Pancreas (tissue), 10 donors: Measurements from ENCODE around the gene APBA1. TPM values are rescaled to one million over a fixed set of nuclear protein-coding genes. Genes with fewer than 3 reads are reported as not detected.
A peak's percentile ranks its signal among the peaks of the same experiment; 100 is the strongest.

Source experiments
- ATAC-seq, 4 donors: fragments of 200-7000 bp; cut with Tn5 transposase; one replicate each; pipeline versions ENCODE4 v1.8.0 to v1.9.1; 2020; ENCODE audit warnings: mild to moderate bottlenecking in 4 of 4, moderate library complexity in 4 of 4
- DNase-seq, 6 donors: peaks; one replicate each; pipeline ENCODE4 v3.0.0-alpha.2; 2020
- FAIRE-seq: peaks from 2 replicates; lab custom pipeline; 2012; peaks lifted over from hg19 to GRCh38; lab: Jason Lieb, UNC
- H3K27ac ChIP-seq, 4 donors: fragments of 200-600 bp; sonication (generic); 1 replicate in 3 of 4; 2 replicates in 1 of 4; pipeline versions ENCODE4 v1.5.0 to v1.8.0; 2020
- H3K27me3 ChIP-seq, 4 donors: fragments of 200-600 bp; one replicate each; pipeline ENCODE4 v1.8.0; 2021
- H3K36me3 ChIP-seq, 3 donors: fragments of 200-600 bp; sonication (generic) in 1 of 3; one replicate each; pipeline versions ENCODE4 v1.5.0 to v1.8.0; 2020 to 2021
- H3K4me1 ChIP-seq, 3 donors: fragments of 200-600 bp; one replicate each; pipeline ENCODE4 v1.8.0; 2021
- H3K4me3 ChIP-seq, 4 donors: fragments of 200-600 bp; sonication (generic) in 2 of 4; one replicate each; pipeline versions ENCODE4 v1.5.0 to v1.8.0; 2020 to 2021
- H3K9me3 ChIP-seq, 4 donors: fragments of 200-600 bp; one replicate each; pipeline ENCODE4 v1.8.0; 2021
- WGBS, 2 donors: extraction: QIAGEN DNeasy Blood & Tissue Kit; methylation state at CpG; one replicate each; pipeline ENCODE4 v1.1.7; 2013; 5-methylcytosine and 5-hydroxymethylcytosine counted together
- intact Hi-C, 3 donors: fragments of 100-400 bp; cut with DNase I; formaldehyde crosslinking; loops; one replicate each; pipeline versions ENCODE4 v1.11.1 to v1.14.2; 2022
- polyA plus RNA-seq, 2 donors: library from polyadenylated mRNA; stranded (reverse); fragments of 200-250 nt; gene quantifications; one replicate each; pipeline ENCODE4 v1.2.3, GENCODE V29; 2013
- total RNA-seq, 6 donors: library from RNA; stranded (reverse); fragmentation: NEBNext Ultra II Directional in 4 of 6; extraction: Animal tissue kit (Norgen Biotek cat#: 25700) in 4 of 6; gene quantifications; one replicate each; pipeline versions ENCODE4 v1.2.1 to v1.2.4, GENCODE V29; 2021 to 2023
- TF ChIP-seq, protein P1 (sequence below), 4 donors: fragments of 200-600 bp; sonication (generic) in 3 of 4; IDR thresholded peaks; one replicate each; pipeline versions ENCODE4 v1.5.0 to v1.8.0; 2021; ENCODE audit warnings: antibody characterized with exemption in 4 of 4
- donor health status: healthy with polysubstance abuse.
- donor health status: DM: no; HTN: no; CAD: no; lungs with moderate emphysema.
- donor health status: DM: no; HTN: no; CAD: no.
- donor health status: control.
- donor health status: control.
- donor health status: Bipolar disorder and iron deficiency.
- donor health status: DM: yes; HTN: yes; CAD: no.
- donor health status: DM: no; HTN: no; CAD: no.
- donor health status: DM: no; HTN: no; CAD: no.
- donor health status: DM: yes; HTN: yes; CAD: no.

APBA1 gene
- total and polyA plus RNA-seq, 8 donors: 0.68 to 3.2 (median 2.2) TPM

- ATAC-seq: no peak
- no peaks in the 10 kb centered on the region for H3K36me3 ChIP-seq
- H3K4me3 ChIP-seq: no peak overlapping the region
- H3K9me3 ChIP-seq: no peaks in the 10 kb centered on the region
- no peak overlapping the region for H3K27ac ChIP-seq
- WGBS, 2 donors: 70 to 78% methylated on average over 6 of the region's 6 CpGs
- TF ChIP-seq, protein P1, sequence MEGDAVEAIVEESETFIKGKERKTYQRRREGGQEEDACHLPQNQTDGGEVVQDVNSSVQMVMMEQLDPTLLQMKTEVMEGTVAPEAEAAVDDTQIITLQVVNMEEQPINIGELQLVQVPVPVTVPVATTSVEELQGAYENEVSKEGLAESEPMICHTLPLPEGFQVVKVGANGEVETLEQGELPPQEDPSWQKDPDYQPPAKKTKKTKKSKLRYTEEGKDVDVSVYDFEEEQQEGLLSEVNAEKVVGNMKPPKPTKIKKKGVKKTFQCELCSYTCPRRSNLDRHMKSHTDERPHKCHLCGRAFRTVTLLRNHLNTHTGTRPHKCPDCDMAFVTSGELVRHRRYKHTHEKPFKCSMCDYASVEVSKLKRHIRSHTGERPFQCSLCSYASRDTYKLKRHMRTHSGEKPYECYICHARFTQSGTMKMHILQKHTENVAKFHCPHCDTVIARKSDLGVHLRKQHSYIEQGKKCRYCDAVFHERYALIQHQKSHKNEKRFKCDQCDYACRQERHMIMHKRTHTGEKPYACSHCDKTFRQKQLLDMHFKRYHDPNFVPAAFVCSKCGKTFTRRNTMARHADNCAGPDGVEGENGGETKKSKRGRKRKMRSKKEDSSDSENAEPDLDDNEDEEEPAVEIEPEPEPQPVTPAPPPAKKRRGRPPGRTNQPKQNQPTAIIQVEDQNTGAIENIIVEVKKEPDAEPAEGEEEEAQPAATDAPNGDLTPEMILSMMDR (IDR thresholded peaks at IDR 0.05): no peak
- H3K27me3 ChIP-seq: no peaks in the 10 kb centered on the region
- intact Hi-C loops: loop anchor here in 2 of 3 donors (10.0 kb wide), 2 partner anchors 116 to 486 kb away; no protein-coding TSS in a partner anchor
- no peak for FAIRE-seq
- no peak for DNase-seq
- no peaks in the 10 kb centered on the region for H3K4me1 ChIP-seq
Measured at GRCh38 chr9:69429281-69429680, 242.9 kb downstream of the APBA1 start.

DNA sequence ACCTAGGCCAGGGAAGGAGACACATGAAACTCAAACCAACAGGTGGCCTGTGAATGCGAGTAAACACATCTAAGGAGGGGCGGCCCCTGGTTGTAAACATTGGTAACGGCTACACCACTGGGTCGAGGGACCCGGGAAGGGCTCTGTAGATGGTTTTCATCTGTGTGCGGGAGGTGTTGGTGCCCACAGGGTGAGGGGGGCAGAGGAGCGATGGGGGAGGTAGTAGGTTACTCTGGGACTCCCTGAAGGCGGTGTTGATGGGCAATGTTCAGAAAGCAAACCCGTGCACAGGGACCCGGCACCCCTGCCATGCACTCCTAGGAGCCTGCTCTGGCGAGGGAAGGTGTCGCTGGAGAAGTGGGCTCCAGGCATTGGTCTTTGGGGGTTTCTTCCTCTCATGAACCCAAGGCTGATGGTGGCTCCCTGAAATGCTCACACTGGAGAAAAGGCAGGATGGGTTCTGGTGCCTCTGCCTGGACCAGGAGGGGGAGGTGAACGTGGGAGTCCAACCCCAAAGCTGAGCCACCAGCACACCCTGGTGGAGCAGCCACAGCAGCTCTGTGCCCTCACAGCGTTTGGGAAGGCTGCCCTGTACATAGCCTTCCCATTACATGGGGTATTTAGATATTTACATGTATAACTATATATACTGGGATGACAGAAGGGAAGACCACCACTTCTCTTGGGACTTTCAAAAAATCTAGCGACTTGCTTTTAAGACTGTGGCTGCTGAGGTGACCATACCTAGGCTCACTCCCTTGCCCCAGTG lies 244.0 kb downstream of the APBA1 start:
- Histone ChIP-seq H3K27ac (no peak overlapping the region), H3K4me1 (no peaks in the 10 kb centered on the region), H3K9me3 (no peaks in the 10 kb centered on the region), H3K4me3 (no peak overlapping the region), H3K36me3 (no peaks in the 10 kb centered on the region), H3K27me3 (no peaks in the 10 kb centered on the region)
- FAIRE-seq (no peak), DNase-seq (peak in 1 of 6 donors; percentile 41), ATAC-seq (no peak)
- intact Hi-C loops: loop anchor here in 2 of 3 donors (10.0 kb wide), 2 partner anchors 117 to 487 kb away; no protein-coding TSS in a partner anchor
- WGBS, 2 donors: 91 to 92% methylated on average over 15 of the region's 15 CpGs
- TF ChIP-seq, protein P1 (IDR thresholded peaks at IDR 0.05): no peak

DNA sequence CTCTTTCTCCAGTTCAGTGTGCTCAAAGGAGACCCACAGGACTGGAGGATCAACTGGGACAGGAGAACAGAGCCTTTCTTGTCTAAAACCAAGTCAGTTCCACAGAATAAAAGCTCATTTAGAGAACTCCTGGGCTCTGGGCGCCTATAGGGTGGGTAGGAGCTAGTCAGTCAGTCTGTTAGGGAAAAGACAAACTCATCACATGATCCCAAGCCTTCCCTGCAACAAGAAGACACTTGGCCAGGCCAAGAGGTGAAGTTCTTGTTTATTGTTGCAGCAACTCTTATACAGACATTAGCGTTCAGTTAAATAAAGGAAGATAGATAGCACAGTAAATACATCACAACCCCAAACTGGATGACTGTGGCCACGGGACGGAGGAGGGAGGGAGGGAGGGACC lies 244.9 kb downstream of the APBA1 start:
- ATAC-seq (no peak), FAIRE-seq (no peak), DNase-seq (no peak)
- Histone ChIP-seq H3K27ac (no peak overlapping the region), H3K27me3 (no peaks in the 10 kb centered on the region), H3K4me3 (no peak overlapping the region), H3K4me1 (no peaks in the 10 kb centered on the region), H3K9me3 (no peaks in the 10 kb centered on the region), H3K36me3 (no peaks in the 10 kb centered on the region)
- intact Hi-C loops: loop anchor here in 2 of 3 donors (10.0 kb wide), 2 partner anchors 118 to 488 kb away; no protein-coding TSS in a partner anchor
- TF ChIP-seq, protein P1 (IDR thresholded peaks at IDR 0.05): no peak
- WGBS, 2 donors: 82 to 83% methylated on average over 4 of the region's 4 CpGs

- ATAC-seq: no peak
- H3K9me3 ChIP-seq: no peaks in the 10 kb centered on the region
- 77 to 81% methylated on average over 17 of the region's 17 CpGs for WGBS, 2 donors
Measured at GRCh38 chr9:69425136-69425801, 246.9 kb downstream of the APBA1 start.

More at GRCh38 chr9:69425136-69425801, 246.9 kb downstream of the APBA1 start:
- no peak for FAIRE-seq
- Histone ChIP-seq H3K27ac (no peak overlapping the region), H3K4me1 (no peaks in the 10 kb centered on the region), H3K36me3 (no peaks in the 10 kb centered on the region), H3K27me3 (no peaks in the 10 kb centered on the region), H3K4me3 (no peak overlapping the region)
- TF ChIP-seq, protein P1 (IDR thresholded peaks at IDR 0.05): no peak
- DNase-seq: no peak
- intact Hi-C loops: loop anchor here in 2 of 3 donors (10.0 kb wide), 2 partner anchors 120 to 490 kb away; no protein-coding TSS in a partner anchor
